ENCODE measurements around the gene MNX1.

DNA sequence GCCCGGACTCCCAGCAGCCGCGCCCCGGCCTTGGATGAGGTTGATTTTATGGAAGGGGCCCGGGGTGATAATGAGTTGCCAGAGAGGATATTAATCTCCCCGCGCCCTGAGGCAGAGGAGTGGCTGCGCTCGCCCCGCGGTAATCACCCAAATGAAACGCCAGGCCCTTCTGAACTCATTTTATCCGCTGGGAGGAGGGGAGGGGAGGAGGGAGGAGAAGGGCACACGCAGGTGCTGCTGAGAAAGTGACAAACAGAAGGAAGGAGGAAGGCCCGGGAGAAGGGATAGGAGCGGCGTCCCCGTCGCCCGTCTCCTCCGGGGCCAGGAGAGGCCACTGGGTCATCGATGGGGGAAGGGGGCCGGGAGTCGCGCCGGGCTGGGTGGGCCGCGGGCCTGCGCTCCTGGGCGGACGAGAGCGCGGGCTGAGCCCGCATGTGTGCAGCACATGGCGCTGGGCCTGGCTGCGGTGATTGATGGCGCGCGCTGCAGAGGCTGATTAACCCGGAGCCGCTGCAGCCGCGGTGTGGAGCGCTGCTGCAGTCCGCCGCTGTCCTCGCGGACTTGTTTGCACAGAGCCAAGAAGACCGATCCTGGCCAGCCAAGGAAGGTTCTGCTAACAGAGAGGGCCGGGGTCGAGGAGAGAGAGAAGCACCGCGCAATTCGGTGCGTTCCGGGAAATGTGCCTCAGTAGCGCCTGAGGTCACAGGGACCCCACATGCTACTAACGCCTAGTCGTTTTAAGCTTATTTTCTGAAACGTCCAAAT, 6.5 kb downstream of the MNX1 start:
- TF ChIP-seq CTCF (conservative IDR thresholded peaks at IDR 0.05) = no peak
- TF ChIP-seq ZFX (IDR thresholded peaks at IDR 0.05) = no peak
